Epithelial cell of esophagus (primary cell): Measurements from ENCODE around the gene DYRK1A.

Source experiments
- DNase-seq: peaks from one replicate; pipeline ENCODE4 v3.0.0; 2010; ENCODE audit warnings: low read depth
- H3K4me3 ChIP-seq: 2 replicates; pipeline ENCODE4 v1.5.1; 2011; ENCODE audit warnings: mild to moderate bottlenecking, low read length, control low read depth
- CTCF ChIP-seq: IDR thresholded peaks from 2 replicates; pipeline ENCODE4 v1.5.1; 2011; ENCODE audit warnings: low read depth, mild to moderate bottlenecking, low read length, control low read depth, inconsistent platforms; ENCODE audit not compliant: insufficient read depth; ENCODE audit errors: missing control alignments

Gene DYRK1A

GRCh38 chr21:37393786-37394185, 27.2 kb downstream of the DYRK1A start:
- H3K4me3 ChIP-seq: no peak overlapping the region
- no peak for TF ChIP-seq CTCF
- DNase-seq: no peak

GRCh38 chr21:37395961-37396360, 29.4 kb downstream of the DYRK1A start:
- H3K4me3 ChIP-seq: no peak overlapping the region
- DNase-seq: no peak
- no peak for TF ChIP-seq CTCF

GRCh38 chr21:37396855-37397254, 30.3 kb downstream of the DYRK1A start:
- no peak for DNase-seq
- H3K4me3 ChIP-seq: no peak overlapping the region
- TF ChIP-seq CTCF: no peak

- no peak overlapping the region for H3K4me3 ChIP-seq
- TF ChIP-seq CTCF: no peak
- DNase-seq: no peak
Observed at GRCh38 chr21:37398697-37399096, 32.1 kb downstream of the DYRK1A start.

- H3K4me3 ChIP-seq: no peak overlapping the region
- DNase-seq: no peak
- TF ChIP-seq CTCF: no peak
Observed at GRCh38 chr21:37402251-37402867, 35.8 kb downstream of the DYRK1A start.

- TF ChIP-seq CTCF: no peak
- H3K4me3 ChIP-seq: no peak overlapping the region
- no peak for DNase-seq
Observed at GRCh38 chr21:37405629-37406028, 39.1 kb downstream of the DYRK1A start.

GRCh38 chr21:37407719-37408420, 41.3 kb downstream of the DYRK1A start:
- no peak for DNase-seq
- TF ChIP-seq CTCF: no peak

More at GRCh38 chr21:37407719-37408420, 41.3 kb downstream of the DYRK1A start:
- H3K4me3 ChIP-seq: no peak overlapping the region
